ENCODE data around the gene EYS. TPM values are rescaled to one million over a fixed set of nuclear protein-coding genes. Genes with fewer than 3 reads are reported as not detected.
"Not testable (repeated sequence)": the region's sequence is repeated elsewhere in the genome, so short reads cannot be mapped to it uniquely, and the experiment has no call there.

The EYS gene
- total and polyA plus RNA-seq, 9 of the 15 experiments (the other 6 are each of a cell fraction or from before 2014, with no cell fraction given): 0.03 to 0.36 (median 0.10) TPM; not detected in 2

GRCh38 chr6:65569505-65569904, 137.5 kb downstream of the EYS start:
- no peak for FAIRE-seq
- H3K9me3 ChIP-seq (replicated peaks; ENCODE audit: control insufficient read depth, insufficient read depth, low read depth, low read length): no peaks in the 10 kb centered on the region
- H3K4me1 ChIP-seq (replicated peaks in 1 of 2; ENCODE audit: control insufficient read depth in 2 of 2, insufficient read depth in 2 of 2, low read length in 2 of 2): no peaks in the 10 kb centered on the region
- no peaks in the 10 kb centered on the region for H3K36me3 ChIP-seq (ENCODE audit: control insufficient read depth, insufficient read depth, low read length)
- H3K27me3 ChIP-seq (ENCODE audit: control insufficient read depth in 2 of 2, insufficient read depth in 2 of 2, low read length in 2 of 2): no peaks in the 10 kb centered on the region
- CTCF ChIA-PET (ENCODE audit: low intra/inter-chr PET ratio): no interaction called here
- in situ Hi-C loops (cut with MboI) (no loop called here), intact Hi-C loops (cut with micrococcal nuclease) (no loop called here)
- POLR2A ChIA-PET: no interaction called here
- DNase-seq (ENCODE audit: extremely low read depth in 1 of 4, low spot score in 3 of 4): no peak
- no TSS peak for BruUV-seq (replicated peaks)
- ATAC-seq: no peak
- no peak overlapping the region for H3K27ac ChIP-seq (ENCODE audit: extremely low read depth, low read depth, low read length)
- no peak overlapping the region for H3K9ac ChIP-seq (ENCODE audit: insufficient read depth in 1 of 2, low read depth in 2 of 2, low read length in 2 of 2)
- H3K9me1 ChIP-seq (ENCODE audit: control insufficient read depth, insufficient read depth, low read length): no peaks in the 10 kb centered on the region
- no peak overlapping the region for H2AFZ ChIP-seq (ENCODE audit: low read depth, low read length)
- 0% methylated on average over 2 of the region's 2 CpGs for WGBS (ENCODE audit: insufficient coverage, low coverage, missing lambda C conversion rate)
- no peak for TF ChIP-seq CHD1 (IDR thresholded peaks at IDR 0.05; ENCODE audit: low read length)
- TF ChIP-seq ZNF318 (IDR thresholded peaks at IDR 0.05; ENCODE audit: borderline replicate concordance in 1 of 2, low read depth in 1 of 2): no peak
- TF ChIP-seq NFYB (IDR thresholded peaks at IDR 0.05; ENCODE audit: extremely low read depth, insufficient read length): no peak
- no peak overlapping the region for H3K4me3 ChIP-seq
- H3K4me2 ChIP-seq (ENCODE audit: insufficient read depth, low read length): no peak overlapping the region
- H4K20me1 ChIP-seq (replicated peaks; ENCODE audit: control insufficient read depth, insufficient read depth, low read length): no peaks in the 10 kb centered on the region
- no peaks in the 10 kb centered on the region for H3K79me2 ChIP-seq (ENCODE audit: control insufficient read depth, insufficient read depth, low read length)

DNA sequence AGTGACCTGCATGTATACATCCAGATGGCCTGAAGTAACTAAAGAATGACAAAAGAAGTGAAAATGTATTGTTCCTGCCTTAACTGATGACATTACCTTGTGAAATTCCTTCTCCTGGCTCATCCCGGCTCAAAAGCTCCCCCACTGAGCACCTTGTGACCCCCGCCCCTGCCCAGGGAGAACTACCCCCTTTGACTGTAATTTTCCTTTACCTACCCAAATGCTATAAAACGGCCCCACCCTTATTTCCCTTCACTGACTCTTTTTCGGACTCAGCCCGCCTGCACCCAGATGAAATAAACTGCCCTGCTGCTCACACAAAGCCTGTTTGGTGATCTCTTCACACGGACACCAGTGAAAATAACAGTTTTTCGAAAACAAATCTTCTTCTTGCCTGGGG, 138.0 kb downstream of the EYS start:
- H3K9me1 ChIP-seq (ENCODE audit: control insufficient read depth, insufficient read depth, low read length); DNase-seq (ENCODE audit: extremely low read depth in 1 of 4, low spot score in 3 of 4); FAIRE-seq; H3K27me3 ChIP-seq (ENCODE audit: control insufficient read depth in 2 of 2, insufficient read depth in 2 of 2, low read length in 2 of 2); H2AFZ ChIP-seq (ENCODE audit: low read depth, low read length); H3K4me2 ChIP-seq (ENCODE audit: insufficient read depth, low read length); H3K79me2 ChIP-seq (ENCODE audit: control insufficient read depth, insufficient read depth, low read length); H4K20me1 ChIP-seq (replicated peaks; ENCODE audit: control insufficient read depth, insufficient read depth, low read length); ATAC-seq; in situ Hi-C loops (cut with MboI); H3K27ac ChIP-seq (ENCODE audit: extremely low read depth, low read depth, low read length); intact Hi-C loops (cut with micrococcal nuclease); H3K4me1 ChIP-seq (replicated peaks in 1 of 2; ENCODE audit: control insufficient read depth in 2 of 2, insufficient read depth in 2 of 2, low read length in 2 of 2); POLR2A ChIA-PET; CTCF ChIA-PET (ENCODE audit: low intra/inter-chr PET ratio); H3K4me3 ChIP-seq; BruUV-seq (replicated peaks); H3K9ac ChIP-seq (ENCODE audit: insufficient read depth in 1 of 2, low read depth in 2 of 2, low read length in 2 of 2); H3K36me3 ChIP-seq (ENCODE audit: control insufficient read depth, insufficient read depth, low read length); H3K9me3 ChIP-seq (replicated peaks; ENCODE audit: control insufficient read depth, insufficient read depth, low read depth, low read length): not testable (repeated sequence)
- 13% methylated on average over 7 of the region's 7 CpGs for WGBS (ENCODE audit: insufficient coverage, low coverage, missing lambda C conversion rate)
